GM12892 (cell line): ENCODE results near the gene PKM.

ENCODE experiments used
- POLR2A ChIP-seq: IDR thresholded peaks from 2 replicates; pipeline ENCODE4 v1.6.1; 2011; ENCODE audit warnings: low read depth, low read length, control low read depth
- POLR2AphosphoS5 ChIP-seq: IDR thresholded peaks from 2 replicates; pipeline ENCODE4 v1.6.1; 2011; ENCODE audit warnings: low read depth, low read length, control low read depth

- TF ChIP-seq POLR2A (no peak), POLR2AphosphoS5 (no peak)
Observed at GRCh38 chr15:72203507-72203837, 27.5 kb downstream of the PKM start.
